ENCODE data around the gene VASP.
"Not testable (repeated sequence)": the region's sequence is repeated elsewhere in the genome, so short reads cannot be mapped to it uniquely, and the experiment has no call there.

VASP gene

GRCh38 chr19:45497791-45498190, 9.5 kb upstream of the VASP start:
- no peak for DNase-seq

GRCh38 chr19:45498411-45499195, 8.7 kb upstream of the VASP start, which contains the start of gene PPM1N:
Gene PPM1N, plus strand, starts transcription at chr19:45498443. Its CDS starts 30 bp downstream, at chr19:45498473.
- peak; percentile 15 to 57 (median 44) for DNase-seq

GRCh38 chr19:45499196-45500180, 7.8 kb upstream of the VASP start:
- peak in 1 of 4 experiments; percentile 14 for DNase-seq

GRCh38 chr19:45500918-45501729, 6.2 kb upstream of the VASP start:
- no peak for DNase-seq

GRCh38 chr19:45501730-45502014, 5.6 kb upstream of the VASP start:
- DNase-seq, result no peak

GRCh38 chr19:45502111-45502510, 5.2 kb upstream of the VASP start:
- DNase-seq, result no peak

- no peak for DNase-seq
Observed at GRCh38 chr19:45503909-45504308, 3.4 kb upstream of the VASP start.

- DNase-seq, result no peak
Observed at GRCh38 chr19:45505151-45505995, 1.9 kb upstream of the VASP start.

- DNase-seq, result no peak
Observed at GRCh38 chr19:45505996-45506245, 1.4 kb upstream of the VASP start.

GRCh38 chr19:45506246-45506988, 862 bp upstream of the VASP start:
- peak; percentile 95 to 99 (median 96) for DNase-seq

GRCh38 chr19:45507872-45508416, 665 bp downstream of the VASP start:
- DNase-seq, result no peak

GRCh38 chr19:45508417-45508860, 1.2 kb downstream of the VASP start:
- no peak for DNase-seq

GRCh38 chr19:45508861-45509691, 1.8 kb downstream of the VASP start:
- DNase-seq, result peak in 1 of 4 experiments; percentile 20

- no peak for DNase-seq
Observed at GRCh38 chr19:45509692-45510015, 2.4 kb downstream of the VASP start.

- not testable (repeated sequence) for DNase-seq
Observed at GRCh38 chr19:45510352-45510751, 3.1 kb downstream of the VASP start.

- no peak for DNase-seq
Observed at GRCh38 chr19:45511074-45511473, 3.8 kb downstream of the VASP start.

GRCh38 chr19:45512881-45513483, 5.7 kb downstream of the VASP start:
- no peak for DNase-seq

- DNase-seq, result no peak
Observed at GRCh38 chr19:45514376-45515051, 7.2 kb downstream of the VASP start.

GRCh38 chr19:45515081-45515624, 7.9 kb downstream of the VASP start:
- DNase-seq, result no peak
